DMS79 treated with DMSO at 0.1 percent for 48 hours (cell line): ENCODE measurements around the gene GRM4.

Experiments used
- DNase-seq: peaks from one replicate; lab custom pipeline; 2025; lab: John Stamatoyannopoulos, UW

GRM4 gene

DNA sequence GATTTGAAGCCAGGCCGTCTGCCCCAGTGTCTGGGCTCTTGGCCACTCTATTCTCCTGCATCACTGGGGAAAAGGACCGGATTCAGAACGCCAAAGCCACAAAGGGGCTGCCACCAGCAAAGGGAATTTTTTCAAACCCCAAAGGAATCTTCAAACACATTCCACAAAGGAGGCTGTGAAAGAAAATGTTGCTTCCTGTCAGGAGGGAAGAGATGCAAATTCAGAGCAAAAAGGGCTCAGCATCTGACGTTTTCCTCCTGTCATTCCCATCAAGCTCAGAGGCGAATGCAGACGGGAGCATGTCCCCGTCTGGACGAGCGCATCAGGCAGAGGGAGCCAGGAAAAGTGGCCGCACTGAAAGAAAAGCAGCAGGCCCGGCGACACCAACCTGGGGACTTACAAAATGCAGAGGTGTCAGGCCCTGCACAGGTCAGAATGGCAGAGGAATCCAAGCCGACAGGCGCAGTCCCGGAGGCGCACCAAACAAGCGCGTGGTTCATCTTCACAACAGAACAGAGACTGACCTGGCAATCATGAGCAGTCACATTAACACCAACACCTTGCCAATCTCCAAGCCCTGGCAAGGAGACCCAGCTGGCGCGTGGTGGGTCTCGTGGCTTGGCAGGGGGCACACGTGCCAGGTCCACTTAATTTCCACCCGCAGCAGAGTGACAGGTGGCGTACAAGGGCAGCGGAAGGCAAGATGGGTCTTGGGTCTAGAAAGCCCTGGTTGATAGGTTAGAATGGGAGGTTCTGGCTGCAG lies 62.8 kb downstream of the GRM4 start:
- DNase-seq: no peak

GRCh38 chr6:34082348-34082747 lies 63.5 kb downstream of the GRM4 start:
- DNase-seq: no peak

DNA sequence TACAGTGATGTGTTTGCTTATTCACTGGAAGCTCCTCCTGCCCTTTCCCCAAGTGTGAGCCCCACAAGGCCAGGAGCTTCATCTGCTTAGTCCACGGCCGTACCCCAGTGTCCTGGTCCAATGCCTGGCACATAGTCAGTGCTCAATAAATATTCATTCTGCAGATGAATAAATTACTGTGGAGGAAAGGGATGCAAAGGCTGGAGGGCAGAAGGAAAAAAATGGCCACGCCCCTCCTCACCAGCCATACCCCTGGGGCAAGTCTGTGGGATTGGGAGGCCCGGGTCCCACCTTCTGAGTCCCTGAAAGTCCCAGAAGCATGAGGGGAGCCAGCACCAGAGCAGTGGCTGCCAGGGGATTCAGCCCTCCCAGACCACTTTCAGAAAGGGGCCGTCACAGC lies 65.5 kb downstream of the GRM4 start:
- no peak for DNase-seq

GRCh38 chr6:34079899-34080298 lies 66.0 kb downstream of the GRM4 start:
- DNase-seq: no peak

DNA sequence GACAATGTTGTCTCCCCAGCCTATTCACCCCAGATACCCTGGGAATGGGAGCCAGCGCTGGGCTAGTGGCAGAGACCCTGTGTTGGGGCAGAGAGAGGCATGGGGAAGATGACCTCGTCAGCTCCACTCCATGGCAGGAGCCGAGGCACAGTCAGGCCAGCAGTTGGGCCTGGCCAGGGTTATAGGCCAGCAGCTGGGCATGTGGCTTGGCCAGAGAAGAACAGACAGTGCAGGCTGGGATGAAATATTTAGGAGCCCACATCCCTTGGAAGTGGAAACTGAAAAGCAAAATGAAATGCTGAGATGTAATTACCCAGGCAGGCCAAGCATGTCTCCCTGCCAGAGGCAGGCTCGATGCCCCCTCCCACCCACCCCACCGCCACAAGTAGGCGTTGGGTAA lies 70.0 kb downstream of the GRM4 start:
- no peak for DNase-seq

DNA sequence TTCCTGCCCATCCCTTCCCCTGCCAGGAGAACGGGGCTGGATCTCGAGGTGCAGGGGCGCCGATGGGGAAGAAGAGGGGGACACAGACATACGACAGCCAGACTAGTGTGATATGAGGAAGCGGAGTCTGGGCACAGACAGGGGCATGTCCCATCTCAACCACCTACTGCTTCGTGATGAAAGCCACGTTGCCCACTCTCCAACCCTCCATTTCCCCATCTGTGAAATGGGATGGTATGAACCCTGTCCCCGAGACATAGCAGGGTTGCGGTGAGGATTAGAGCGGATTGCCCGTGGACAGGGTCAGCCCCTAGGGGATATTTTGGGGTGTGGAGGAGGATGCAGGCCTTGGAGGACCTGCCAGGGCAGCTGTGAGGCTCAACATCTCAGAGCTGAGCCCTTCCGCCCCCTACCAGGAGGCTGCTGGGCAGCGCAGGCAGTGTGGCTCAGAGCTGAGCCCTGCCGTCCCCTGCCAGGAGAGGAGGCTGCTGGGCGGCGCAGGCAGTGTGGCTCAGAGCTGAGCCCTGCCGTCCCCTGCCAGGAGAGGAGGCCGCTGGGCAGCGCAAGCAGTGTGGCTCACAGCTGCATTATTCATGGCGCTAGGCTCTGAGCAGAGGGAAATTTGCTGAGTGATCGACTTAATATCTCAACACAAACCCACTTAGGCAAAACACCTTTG lies 71.7 kb downstream of the GRM4 start:
- DNase-seq: no peak

GRCh38 chr6:34073540-34073939 lies 72.3 kb downstream of the GRM4 start:
- no peak for DNase-seq

DNA sequence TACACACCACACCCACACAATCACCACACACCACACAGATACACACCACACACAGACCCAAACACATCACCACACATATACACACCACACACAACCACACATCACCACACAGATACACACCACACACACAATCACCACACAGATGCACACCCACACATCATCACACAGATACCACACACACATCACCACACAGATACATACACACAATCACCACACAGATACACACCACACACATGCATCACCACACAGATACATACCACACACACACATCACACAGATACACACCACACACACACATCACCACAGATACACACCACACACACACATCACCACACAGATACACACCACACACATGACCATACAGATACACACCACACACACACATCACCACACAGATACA lies 73.2 kb downstream of the GRM4 start:
- no peak for DNase-seq

DNA sequence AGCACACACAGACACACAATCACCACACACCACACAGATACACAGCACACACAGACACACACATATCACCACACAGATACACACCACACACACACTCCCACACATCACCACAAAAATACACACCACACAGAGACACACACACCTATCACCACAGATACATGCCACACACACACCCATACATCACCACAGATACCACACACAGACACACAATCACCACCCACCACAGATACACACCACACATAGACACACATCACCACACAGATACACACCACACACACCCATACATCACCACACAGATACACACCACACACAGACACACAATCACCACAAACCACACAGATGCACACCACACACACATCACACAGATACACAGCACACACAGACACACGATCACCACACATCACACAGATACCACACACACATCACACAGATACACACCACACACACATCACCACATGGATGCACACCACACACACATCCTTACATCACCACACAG lies 74.0 kb downstream of the GRM4 start:
- DNase-seq: no peak

- DNase-seq: no peak
These were observed 74.6 kb downstream of the GRM4 start for GRCh38 chr6:34071136-34071883.

GRCh38 chr6:34070315-34071135 lies 75.4 kb downstream of the GRM4 start:
- no peak for DNase-seq

DNA sequence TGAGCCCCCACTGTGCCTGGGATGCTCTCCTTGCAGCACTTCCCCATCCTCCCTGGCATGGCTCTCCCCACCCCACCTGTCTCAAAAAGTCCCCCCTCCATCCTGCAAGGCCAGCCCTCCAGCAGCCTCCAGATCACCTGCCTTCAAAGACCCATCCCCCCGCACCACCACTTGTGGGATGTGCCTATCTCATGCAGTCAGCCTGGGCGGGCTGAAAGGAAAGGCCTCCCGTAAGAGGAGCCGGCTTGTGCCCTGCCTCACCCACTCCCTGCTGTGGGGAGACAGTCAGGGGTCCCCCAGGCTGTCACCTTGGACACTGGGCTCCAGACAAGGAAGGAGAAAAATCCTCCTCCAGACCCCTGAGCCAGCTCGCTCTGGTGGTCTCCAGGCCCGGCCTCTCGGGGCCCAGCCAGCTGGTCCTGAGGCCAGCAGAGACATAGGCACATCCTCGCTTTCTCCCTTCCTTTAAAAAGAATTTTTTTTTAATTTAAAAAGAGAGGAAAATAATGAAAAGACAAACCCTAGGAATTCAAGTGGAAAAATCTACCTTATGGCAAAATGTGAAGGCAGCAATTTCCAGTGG lies 77.3 kb downstream of the GRM4 start:
- DNase-seq: no peak

DNA sequence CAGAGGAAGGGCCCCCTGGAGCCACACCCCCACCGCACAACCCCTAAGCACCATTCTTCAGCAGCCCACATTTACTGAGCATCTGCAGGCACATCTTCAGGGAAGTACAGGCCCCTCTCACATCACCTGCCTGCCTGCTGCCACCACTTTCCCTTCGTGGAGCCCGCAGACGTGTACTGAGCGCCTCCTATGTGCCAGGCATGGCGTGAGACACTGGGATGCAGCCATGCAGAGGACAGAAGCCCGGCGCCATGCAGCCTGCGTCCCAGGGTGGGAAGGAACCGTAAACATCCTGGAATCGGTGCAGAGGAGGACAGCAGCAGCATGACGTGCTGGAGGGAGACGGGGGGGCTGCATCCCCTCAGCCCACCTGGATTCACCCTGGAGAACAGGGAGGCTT lies 78.1 kb downstream of the GRM4 start:
- no peak for DNase-seq

DNA sequence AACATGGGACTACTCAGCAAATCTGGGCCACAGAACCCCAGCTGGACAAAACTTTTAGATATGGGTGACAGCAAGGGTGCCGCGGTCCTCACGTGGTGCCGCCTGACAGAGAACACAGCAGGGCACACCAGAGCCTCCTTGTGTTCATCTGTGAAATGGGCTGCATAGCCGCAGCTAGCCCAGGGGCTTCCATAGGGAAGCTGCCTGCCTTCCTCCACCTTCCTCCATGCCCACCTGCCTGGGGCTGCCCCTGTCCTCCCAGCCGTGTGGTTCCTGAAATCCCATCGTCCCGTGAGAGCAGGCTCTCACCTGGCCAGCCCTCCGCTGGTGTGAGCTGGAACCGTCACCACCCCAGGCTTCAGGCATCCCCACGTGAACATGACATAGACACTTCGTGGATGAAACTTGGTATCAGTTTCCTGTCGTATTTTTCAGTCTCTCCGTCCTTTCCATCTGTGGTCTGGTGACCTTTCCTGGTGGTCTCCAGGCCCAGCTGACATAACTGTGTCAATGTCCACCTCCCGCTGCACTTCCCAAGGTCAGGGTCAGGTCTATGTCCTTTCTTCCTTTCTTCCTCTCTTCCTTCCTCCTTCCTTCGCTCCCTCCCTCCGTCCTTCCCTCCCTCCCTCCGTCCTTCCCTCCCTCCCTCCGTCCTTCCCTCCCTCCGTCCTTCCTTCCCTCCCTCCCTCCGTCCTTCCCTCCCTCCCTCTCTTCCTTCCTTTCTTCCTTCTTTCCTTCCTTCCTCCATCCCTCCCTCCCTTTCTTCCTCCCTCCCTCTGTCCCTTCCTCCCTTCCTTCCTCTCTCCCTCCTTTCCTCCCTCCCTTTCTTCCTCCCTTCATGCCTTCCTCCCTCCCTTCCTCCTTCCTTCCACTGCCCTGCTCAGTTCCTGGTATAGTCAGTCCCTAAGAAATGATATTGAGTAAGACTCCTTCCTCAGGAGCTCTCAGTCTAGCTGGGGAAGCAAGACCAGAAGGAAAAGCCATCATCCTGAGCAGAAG lies 78.8 kb downstream of the GRM4 start:
- no peak for DNase-seq

DNA sequence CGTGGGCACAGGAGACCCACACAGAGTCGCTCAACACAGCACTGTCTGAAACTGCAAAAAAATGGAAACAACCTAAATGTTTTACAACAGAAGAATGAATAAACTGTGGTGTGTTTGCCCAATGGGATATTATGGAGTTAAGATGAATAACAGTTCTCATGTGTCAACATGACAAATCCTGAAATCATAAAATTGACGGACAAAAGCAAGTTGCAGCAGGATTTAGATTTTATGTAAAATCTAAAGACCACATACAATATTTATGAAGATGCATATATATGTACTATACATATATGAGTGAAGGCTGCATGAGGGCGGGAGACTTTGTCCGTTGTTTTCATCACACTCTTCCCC lies 79.7 kb downstream of the GRM4 start:
- no peak for DNase-seq

- no peak for DNase-seq
These were observed 80.2 kb downstream of the GRM4 start for GRCh38 chr6:34065466-34066217.

DNA sequence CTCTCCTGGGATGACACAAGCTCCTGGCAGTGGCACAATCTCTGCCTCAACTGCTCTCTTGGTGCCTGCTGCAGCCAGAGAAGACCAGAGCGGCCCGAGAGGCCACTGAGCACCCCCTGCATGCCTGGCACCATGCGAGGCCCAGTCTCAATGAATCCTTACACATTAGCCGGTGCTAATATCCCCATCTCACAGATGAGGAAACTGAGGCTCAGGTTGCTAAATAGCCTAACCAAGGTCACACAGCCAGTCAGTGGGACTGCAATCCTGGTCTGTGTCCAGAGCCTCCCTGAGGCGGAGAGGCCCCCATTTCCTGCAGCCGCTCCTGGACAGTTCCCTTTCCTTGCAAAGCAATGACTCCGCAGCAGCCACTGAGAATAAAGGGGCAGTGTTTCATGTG lies 81.2 kb downstream of the GRM4 start:
- DNase-seq: no peak

- DNase-seq: no peak
These were observed 82.2 kb downstream of the GRM4 start for GRCh38 chr6:34063651-34064050.

- no peak for DNase-seq
These were observed 83.1 kb downstream of the GRM4 start for GRCh38 chr6:34062815-34063214.

GRCh38 chr6:34062156-34062555 lies 83.7 kb downstream of the GRM4 start:
- DNase-seq: no peak
